ENCODE results near the gene TSEN54.

TSEN54 gene

GRCh38 chr17:75488693-75489510 lies 27.4 kb upstream of the TSEN54 start:
- DNase-seq (ENCODE audit: low read depth), result no peak
- TF ChIP-seq CTCF (IDR thresholded peaks at IDR 0.05; ENCODE audit: insufficient read depth, low read depth, low read length, missing control alignments), result no peak

GRCh38 chr17:75489511-75489955 lies 26.8 kb upstream of the TSEN54 start:
- no peak for TF ChIP-seq CTCF (IDR thresholded peaks at IDR 0.05; ENCODE audit: insufficient read depth, low read depth, low read length, missing control alignments)
- DNase-seq (ENCODE audit: low read depth), result no peak
- no peak overlapping the region for H3K4me3 ChIP-seq (ENCODE audit: low read depth, low read length)

More at GRCh38 chr17:75488693-75489510, 27.4 kb upstream of the TSEN54 start:
- H3K4me3 ChIP-seq (ENCODE audit: low read depth, low read length), result no peak overlapping the region

- no peak for TF ChIP-seq CTCF (IDR thresholded peaks at IDR 0.05; ENCODE audit: insufficient read depth, low read depth, low read length, missing control alignments)
- DNase-seq (ENCODE audit: low read depth), result no peak
- H3K4me3 ChIP-seq (ENCODE audit: low read depth, low read length), result no peak overlapping the region
These were observed 26.1 kb upstream of the TSEN54 start for GRCh38 chr17:75490173-75490743.

- DNase-seq (ENCODE audit: low read depth), result no peak
- no peak overlapping the region for H3K4me3 ChIP-seq (ENCODE audit: low read depth, low read length)
- TF ChIP-seq CTCF (IDR thresholded peaks at IDR 0.05; ENCODE audit: insufficient read depth, low read depth, low read length, missing control alignments), result no peak
These were observed 25.2 kb upstream of the TSEN54 start for GRCh38 chr17:75490953-75491649.

GRCh38 chr17:75491680-75492079 lies 24.6 kb upstream of the TSEN54 start:
- no peak for DNase-seq (ENCODE audit: low read depth)
- no peak for TF ChIP-seq CTCF (IDR thresholded peaks at IDR 0.05; ENCODE audit: insufficient read depth, low read depth, low read length, missing control alignments)
- no peak overlapping the region for H3K4me3 ChIP-seq (ENCODE audit: low read depth, low read length)

GRCh38 chr17:75492555-75493168 lies 23.7 kb upstream of the TSEN54 start:
- no peak overlapping the region for H3K4me3 ChIP-seq (ENCODE audit: low read depth, low read length)
- DNase-seq (ENCODE audit: low read depth), result no peak
- no peak for TF ChIP-seq CTCF (IDR thresholded peaks at IDR 0.05; ENCODE audit: insufficient read depth, low read depth, low read length, missing control alignments)
